Superior temporal gyrus (tissue), 1 donor: Measurements from ENCODE around the gene IL16.
A peak's percentile ranks its signal among the peaks of the same experiment; 100 is the strongest.
"Not testable (repeated sequence)": the region's sequence is repeated elsewhere in the genome, so short reads cannot be mapped to it uniquely, and the experiment has no call there.

Experiments used
- DNase-seq: peaks from one replicate; pipeline ENCODE4 v3.0.0-alpha.2; 2016; ENCODE audit errors: extremely low spot score

Gene IL16

GRCh38 chr15:81312790-81313543 lies 116.3 kb downstream of the IL16 start:
- DNase-seq = peak; percentile 54

DNA sequence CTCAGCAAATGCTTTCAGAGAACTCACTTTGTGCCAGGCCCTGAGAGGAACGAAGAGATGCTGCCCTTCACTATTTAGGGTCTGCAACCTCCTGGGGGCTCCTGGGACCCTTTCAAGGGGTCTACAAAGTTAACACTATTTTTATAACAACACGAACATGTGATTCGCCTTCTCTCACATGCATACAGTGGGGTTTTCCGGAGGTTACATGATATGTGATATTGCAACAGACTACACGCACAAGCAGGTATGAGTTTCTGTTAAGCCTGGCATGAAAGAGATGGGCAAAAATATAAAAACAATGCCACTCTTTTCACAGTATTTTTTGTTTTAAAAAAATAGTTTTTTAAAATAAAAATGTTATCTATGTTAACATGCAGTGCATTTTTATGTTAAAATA lies 117.0 kb downstream of the IL16 start:
- no peak for DNase-seq

GRCh38 chr15:81314378-81314777 lies 117.7 kb downstream of the IL16 start:
- DNase-seq = no peak

DNA sequence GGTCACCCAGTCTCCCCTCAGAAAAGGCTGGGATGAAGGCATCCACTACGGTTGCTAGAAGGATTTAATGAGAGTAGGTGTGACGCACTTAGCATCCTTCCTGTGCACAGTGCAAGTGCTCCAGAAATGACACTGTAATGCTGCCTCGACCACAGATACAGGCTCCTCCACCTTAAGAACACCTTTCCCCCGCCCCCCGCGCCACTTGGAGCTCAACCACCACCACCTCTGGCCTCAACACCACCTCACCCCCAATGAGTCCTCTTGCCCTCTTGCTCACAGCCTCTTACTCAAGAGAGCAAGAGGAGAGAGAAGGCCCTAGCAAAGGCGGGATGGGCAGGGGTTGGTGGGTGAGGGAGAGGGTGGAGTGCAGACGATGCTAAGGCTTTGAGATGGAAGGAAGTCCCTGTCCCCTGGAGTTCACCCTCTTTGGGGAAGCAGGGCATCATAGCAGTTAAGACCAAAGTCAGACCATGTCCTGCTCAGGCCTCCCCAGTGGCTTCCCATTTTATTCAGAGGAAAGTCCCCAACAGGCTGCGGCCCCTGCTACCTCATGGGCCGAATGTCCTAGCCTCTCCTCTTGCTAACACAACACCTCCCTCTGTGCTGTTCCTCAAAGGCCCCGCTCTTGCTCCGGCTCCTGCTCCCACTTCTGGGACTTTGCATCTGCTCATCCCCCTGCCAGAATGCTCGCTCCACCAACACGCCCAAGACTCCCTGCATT lies 118.9 kb downstream of the IL16 start:
- no peak for DNase-seq

DNA sequence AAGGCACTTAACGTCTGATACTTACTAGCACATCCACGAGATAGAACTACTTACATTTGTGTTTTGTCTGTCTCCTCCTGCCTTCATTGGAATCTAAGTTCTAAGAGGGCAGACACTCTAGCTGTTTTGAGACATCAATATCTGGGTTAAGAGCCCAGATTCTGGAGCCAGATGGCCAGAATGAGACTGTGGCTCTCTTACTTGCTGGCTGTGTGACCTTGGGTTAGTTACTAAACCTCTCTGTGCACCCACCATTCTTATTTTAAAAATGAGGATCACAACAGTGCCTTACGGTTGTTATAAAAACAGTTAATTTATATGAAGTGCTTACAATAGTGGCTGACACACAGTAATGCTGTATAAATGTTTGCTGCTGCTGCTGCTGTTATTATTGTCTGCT lies 119.6 kb downstream of the IL16 start:
- no peak for DNase-seq

DNA sequence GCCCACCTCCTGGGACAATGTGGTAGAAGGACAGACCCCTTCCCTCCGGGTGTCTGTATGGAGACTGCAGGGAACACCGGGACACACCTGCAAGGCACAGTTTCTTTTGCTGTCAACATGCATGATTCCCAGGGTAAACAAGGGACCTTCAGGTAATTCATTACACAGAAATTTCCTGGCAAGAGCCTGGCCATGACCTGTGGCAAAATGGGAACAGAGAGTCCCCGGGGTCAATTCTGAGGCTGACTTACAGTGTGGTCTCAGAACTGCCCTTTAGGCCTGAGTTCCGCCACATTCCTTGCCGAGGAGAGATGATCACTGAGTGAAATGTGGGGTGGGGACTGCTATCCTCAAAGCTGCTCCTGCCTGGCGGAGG lies 121.0 kb downstream of the IL16 start:
- DNase-seq = no peak

GRCh38 chr15:81321667-81322066 lies 125.0 kb downstream of the IL16 start:
- DNase-seq = no peak

- DNase-seq = no peak
Measured at GRCh38 chr15:81322676-81323253, 126.1 kb downstream of the IL16 start.

GRCh38 chr15:81323559-81323943 lies 126.9 kb downstream of the IL16 start:
- DNase-seq = no peak

DNA sequence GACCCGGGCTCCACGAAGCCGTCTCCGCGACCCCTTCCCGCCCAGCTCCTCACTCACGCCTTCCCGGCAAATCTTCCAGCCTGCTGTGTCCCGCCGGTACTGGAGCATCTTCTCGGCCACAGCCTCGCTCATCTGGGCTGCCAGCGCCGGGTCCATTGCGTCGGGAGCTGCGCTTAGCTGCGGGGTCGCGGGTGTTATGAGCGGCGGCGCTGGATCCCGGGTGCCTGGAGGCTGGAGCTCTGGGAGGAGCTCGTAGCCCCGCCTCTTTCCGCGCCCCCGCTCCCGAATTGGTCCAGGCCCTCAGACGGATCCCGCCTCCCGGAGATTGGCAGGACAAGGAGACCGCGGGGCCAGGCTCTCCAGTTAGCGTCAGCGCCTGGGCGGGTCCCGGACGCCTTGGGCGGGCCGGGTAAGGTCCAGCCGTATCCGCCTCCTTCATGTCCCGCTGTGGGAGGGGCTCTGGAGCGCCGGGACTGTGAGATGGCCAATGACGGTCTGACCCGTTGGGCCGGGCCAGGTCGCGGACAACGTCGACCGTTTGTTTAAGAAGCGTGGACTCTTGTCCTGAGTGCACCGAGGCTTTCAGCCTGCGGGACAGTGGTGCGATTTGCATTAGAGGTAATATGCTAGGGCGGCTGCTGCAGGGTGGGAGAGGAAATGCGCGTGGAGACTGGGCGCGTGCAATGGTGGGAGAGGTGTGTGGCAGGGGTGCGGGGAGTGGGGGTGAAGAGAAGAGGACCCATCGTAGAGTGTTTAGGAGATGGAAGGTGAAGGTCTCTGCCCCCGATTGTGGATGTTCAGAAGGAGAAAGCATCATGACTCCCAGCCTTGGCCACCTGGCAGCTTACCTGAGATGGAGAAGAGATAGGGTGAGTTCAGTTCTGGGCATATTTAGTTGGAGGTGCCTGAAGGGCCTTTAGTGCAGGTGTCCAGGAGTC lies 127.5 kb downstream of the IL16 start, which contains the start of gene STARD5:
Gene STARD5 (minus strand): TSS at position 198 of the 938 bp plus-strand sequence. CDS start 42 bp downstream, at position 156.
- DNase-seq = peak; percentile 97

- no peak for DNase-seq
Measured at GRCh38 chr15:81326466-81327212, 130.0 kb downstream of the IL16 start.

DNA sequence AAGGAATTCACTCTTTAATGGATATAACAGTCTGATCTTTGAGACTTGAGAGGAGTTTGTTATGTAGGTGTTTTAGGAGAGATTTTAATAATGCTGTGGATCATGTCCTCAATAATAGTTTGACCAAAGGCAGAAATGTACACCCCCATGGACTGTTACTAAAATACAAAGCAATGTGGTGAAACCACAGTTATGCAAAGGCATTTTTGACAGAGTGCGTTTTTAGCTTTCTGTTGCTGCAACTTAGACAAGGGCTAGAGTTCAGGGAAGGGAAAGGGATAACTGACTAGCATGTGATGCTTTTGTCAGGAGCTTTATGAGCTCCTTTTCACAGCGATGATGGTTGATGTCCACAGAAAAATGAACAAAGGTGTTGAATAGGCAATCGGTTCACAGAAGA lies 130.8 kb downstream of the IL16 start:
- DNase-seq = no peak

DNA sequence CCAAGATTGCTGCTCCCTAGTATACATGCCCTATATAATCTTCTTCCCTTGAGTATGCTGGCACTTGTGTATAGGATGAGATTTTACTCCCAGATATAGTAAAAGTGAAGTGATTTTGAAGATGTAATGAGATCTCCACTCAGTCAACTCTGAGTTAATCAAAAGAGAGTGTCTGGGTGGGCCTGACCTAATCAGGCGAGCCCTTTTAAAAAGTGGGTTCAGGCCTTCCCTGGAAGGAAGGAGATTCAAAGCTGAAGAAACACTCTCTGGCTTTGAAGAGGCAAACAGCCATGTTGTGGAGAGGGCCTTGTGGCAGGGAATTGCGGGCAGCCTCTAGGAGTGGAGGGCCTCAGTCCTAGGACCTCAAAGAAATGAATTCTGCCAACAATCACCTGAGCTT lies 132.8 kb downstream of the IL16 start:
- DNase-seq = no peak

GRCh38 chr15:81330366-81331090 lies 133.8 kb downstream of the IL16 start:
- DNase-seq = no peak

GRCh38 chr15:81331141-81331540 lies 134.5 kb downstream of the IL16 start:
- DNase-seq = not testable (repeated sequence)

- no peak for DNase-seq
Measured at GRCh38 chr15:81331600-81331999, 134.9 kb downstream of the IL16 start.

DNA sequence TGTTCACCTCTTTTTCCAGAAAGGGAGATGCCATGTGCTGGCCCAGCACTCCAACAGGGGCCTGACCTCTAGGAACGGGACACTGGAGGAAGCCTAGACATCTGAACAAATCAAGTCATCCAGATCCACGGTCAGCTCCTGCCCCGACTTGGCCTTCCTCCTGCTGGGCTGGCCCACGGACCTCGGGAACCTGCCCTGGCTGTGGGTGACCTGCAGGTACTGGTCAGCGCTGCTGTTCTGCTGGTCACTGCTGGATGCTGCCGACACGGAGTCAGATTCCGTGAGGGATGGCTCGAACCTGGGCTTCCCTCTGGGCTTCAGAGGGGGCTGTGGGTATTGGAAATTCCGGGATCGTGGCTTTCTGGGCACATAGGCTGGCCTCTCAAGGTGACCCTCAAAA lies 135.6 kb downstream of the IL16 start:
- no peak for DNase-seq

- DNase-seq = no peak
Measured at GRCh38 chr15:81333363-81333762, 136.7 kb downstream of the IL16 start.

DNA sequence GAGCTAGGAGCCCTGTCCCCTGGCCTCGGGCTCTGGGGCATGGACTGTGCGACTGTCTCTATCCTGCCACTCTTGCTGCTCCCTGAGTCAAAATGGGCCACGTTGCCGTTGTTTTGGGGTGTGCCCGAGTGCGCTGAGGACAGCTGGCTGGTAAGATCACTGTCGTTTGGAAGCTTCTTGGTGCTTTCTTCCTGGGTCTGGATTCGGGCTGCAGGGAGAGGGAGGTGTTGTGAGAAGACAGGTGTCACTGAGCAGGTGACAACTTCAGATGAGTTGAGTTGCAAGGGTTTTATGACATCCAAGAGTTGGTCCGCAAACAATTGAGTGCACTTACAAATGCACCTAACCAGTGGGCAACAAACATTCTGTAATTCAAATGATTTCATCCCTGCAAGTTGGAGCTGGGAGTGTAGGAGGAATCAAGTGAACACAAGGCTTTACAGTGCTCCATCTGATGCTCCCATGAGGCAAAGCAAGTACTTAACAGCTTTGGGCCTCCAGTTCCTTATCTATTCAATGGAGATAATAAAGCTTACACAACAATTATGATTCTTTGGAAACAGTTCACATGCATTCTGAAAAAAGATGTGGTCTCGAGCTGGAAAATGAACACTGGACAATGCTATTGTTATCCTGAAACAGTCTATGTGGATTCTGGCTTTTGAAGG lies 138.2 kb downstream of the IL16 start:
- no peak for DNase-seq

DNA sequence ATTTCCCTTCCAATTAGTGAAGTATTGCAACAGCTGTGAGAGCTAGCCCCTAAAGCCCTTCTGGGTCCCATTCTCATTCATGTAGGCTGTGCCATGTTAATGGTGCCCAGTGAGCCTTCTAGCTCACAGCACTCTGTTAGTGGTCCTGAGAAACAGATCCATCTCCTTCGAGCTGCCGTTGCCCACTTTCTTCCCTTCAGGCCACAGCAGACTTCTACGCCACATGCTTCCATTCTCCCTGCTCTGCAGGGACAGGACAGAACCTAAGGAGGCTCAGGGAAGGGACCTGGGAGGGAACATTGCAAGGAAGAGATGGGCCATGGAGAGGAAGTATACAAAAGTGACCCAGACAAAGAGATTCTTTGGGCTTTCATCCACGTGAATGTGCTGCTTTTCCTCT lies 139.0 kb downstream of the IL16 start:
- no peak for DNase-seq
